ENCODE measurements around the gene TRIOBP. TPM values are rescaled to one million over a fixed set of nuclear protein-coding genes. Genes with fewer than 3 reads are reported as not detected.

The TRIOBP gene
- total RNA-seq, 1 experiment from 2014 or later = 45.7 TPM

- Mint-ChIP-seq H3K36me3 (ENCODE audit: insufficient read depth, unreplicated experiment) (peaks cover 41% of the 10 kb centered on the region), H3K27ac (ENCODE audit: low read depth, unreplicated experiment) (no peak overlapping the region), H3K4me3 (ENCODE audit: unreplicated experiment) (no peak overlapping the region), H3K4me1 (ENCODE audit: insufficient read depth, unreplicated experiment) (peaks cover 7% of the 10 kb centered on the region), H3K9me3 (ENCODE audit: unreplicated experiment) (no peaks in the 10 kb centered on the region), H3K27me3 (ENCODE audit: insufficient read depth, unreplicated experiment) (no peaks in the 10 kb centered on the region)
- DNase-seq (ENCODE audit: unreplicated experiment) = no peak
- ChIA-PET POLR2A (interaction anchor here (0.7 to 3.6 kb wide), 3 partner anchors 11 to 138 kb away, joined by 3 to 16 read pairs (median 4); no protein-coding TSS in a partner anchor), CTCF (interaction anchor here (0.6 kb wide), 1 partner anchor 27 kb away, joined by 3 read pairs; no protein-coding TSS in a partner anchor)
- no peak for TF ChIP-seq CTCF (IDR thresholded peaks at IDR 0.05; ENCODE audit: unreplicated experiment)
- intact Hi-C loops (cut with micrococcal nuclease) = no loop called here
- BruUV-seq (replicated peaks) = no TSS peak
Measured at GRCh38 chr22:37765498-37765897, 68.7 kb downstream of the TRIOBP start.

- DNase-seq (ENCODE audit: unreplicated experiment) = no peak
- Mint-ChIP-seq H3K9me3 (ENCODE audit: unreplicated experiment) (no peaks in the 10 kb centered on the region), H3K4me1 (ENCODE audit: insufficient read depth, unreplicated experiment) (peaks cover 6% of the 10 kb centered on the region), H3K27ac (ENCODE audit: low read depth, unreplicated experiment) (no peak overlapping the region), H3K36me3 (ENCODE audit: insufficient read depth, unreplicated experiment) (peaks cover 41% of the 10 kb centered on the region), H3K4me3 (ENCODE audit: unreplicated experiment) (no peak overlapping the region), H3K27me3 (ENCODE audit: insufficient read depth, unreplicated experiment) (no peaks in the 10 kb centered on the region)
- intact Hi-C loops (cut with micrococcal nuclease) = no loop called here
- ChIA-PET CTCF (interaction anchor here (0.6 kb wide), 1 partner anchor 26 kb away, joined by 3 read pairs; no protein-coding TSS in a partner anchor), POLR2A (no interaction called here)
- BruUV-seq (replicated peaks) = no TSS peak
- TF ChIP-seq CTCF (IDR thresholded peaks at IDR 0.05; ENCODE audit: unreplicated experiment) = no peak
Measured at GRCh38 chr22:37765953-37766576, 69.2 kb downstream of the TRIOBP start.

DNA sequence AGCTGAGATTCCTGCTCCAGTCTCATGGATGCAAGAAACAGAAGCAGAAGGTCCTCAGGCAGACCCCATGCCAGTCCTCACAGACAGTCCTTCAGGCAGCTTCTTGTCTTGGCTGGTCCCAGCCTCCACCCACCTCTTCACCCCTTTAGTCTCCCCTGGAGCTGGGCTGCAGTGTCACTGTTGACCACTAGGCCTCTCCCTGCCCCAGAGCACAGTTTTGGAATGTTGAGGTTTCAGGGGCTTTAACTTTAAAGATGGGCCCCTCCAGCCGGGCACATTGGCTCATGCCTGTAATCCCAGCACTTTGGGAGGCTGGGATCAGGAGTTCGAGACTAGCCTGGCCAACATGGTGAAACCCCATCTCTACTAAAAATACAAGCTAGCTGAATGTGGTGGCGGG lies 71.4 kb downstream of the TRIOBP start:
- Mint-ChIP-seq H3K36me3 (ENCODE audit: insufficient read depth, unreplicated experiment) (peaks cover 42% of the 10 kb centered on the region), H3K27me3 (ENCODE audit: insufficient read depth, unreplicated experiment) (no peaks in the 10 kb centered on the region), H3K4me1 (ENCODE audit: insufficient read depth, unreplicated experiment) (no peaks in the 10 kb centered on the region), H3K9me3 (ENCODE audit: unreplicated experiment) (no peaks in the 10 kb centered on the region), H3K27ac (ENCODE audit: low read depth, unreplicated experiment) (no peak overlapping the region), H3K4me3 (ENCODE audit: unreplicated experiment) (no peak overlapping the region)
- ChIA-PET POLR2A (interaction anchor here (0.9 to 3.4 kb wide), 4 partner anchors 8 to 19 kb away, joined by 4 to 19 read pairs (median 7); no protein-coding TSS in a partner anchor), CTCF (interaction anchor here (1.8 kb wide), 1 partner anchor 125 kb away, joined by 5 read pairs; no protein-coding TSS in a partner anchor)
- DNase-seq (ENCODE audit: unreplicated experiment) = no peak
- TF ChIP-seq CTCF (IDR thresholded peaks at IDR 0.05; ENCODE audit: unreplicated experiment) = no peak
- BruUV-seq (replicated peaks) = no TSS peak
- intact Hi-C loops (cut with micrococcal nuclease) = no loop called here

DNA sequence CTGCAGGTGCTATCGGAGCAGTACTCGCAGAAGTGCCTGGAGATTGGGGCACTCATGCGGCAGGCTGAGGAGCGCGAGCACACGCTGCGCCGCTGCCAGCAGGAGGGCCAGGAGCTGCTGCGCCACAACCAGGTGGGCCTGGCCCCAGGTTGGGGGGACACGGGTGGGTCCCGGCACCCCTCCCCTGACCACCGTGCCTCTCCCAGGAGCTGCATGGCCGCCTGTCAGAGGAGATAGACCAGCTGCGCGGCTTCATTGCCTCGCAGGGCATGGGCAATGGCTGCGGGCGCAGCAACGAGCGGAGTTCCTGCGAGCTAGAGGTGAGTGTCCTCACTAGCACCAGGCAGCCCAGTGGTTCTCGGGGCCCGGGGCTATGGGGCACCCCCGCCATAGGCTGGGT lies 72.2 kb downstream of the TRIOBP start:
- Mint-ChIP-seq H3K27ac (ENCODE audit: low read depth, unreplicated experiment) (no peak overlapping the region), H3K36me3 (ENCODE audit: insufficient read depth, unreplicated experiment) (peaks cover 44% of the 10 kb centered on the region), H3K27me3 (ENCODE audit: insufficient read depth, unreplicated experiment) (no peaks in the 10 kb centered on the region), H3K4me1 (ENCODE audit: insufficient read depth, unreplicated experiment) (no peaks in the 10 kb centered on the region), H3K9me3 (ENCODE audit: unreplicated experiment) (no peaks in the 10 kb centered on the region), H3K4me3 (ENCODE audit: unreplicated experiment) (no peak overlapping the region)
- ChIA-PET CTCF (interaction anchor here (0.6 to 1.8 kb wide), 2 partner anchors 23 to 125 kb away, joined by 3 to 5 read pairs; no protein-coding TSS in a partner anchor), POLR2A (interaction anchor here (1.3 to 3.4 kb wide), 3 partner anchors 15 to 24 kb away, joined by 3 to 19 read pairs (median 4); no protein-coding TSS in a partner anchor)
- BruUV-seq (replicated peaks) = no TSS peak
- TF ChIP-seq CTCF (IDR thresholded peaks at IDR 0.05; ENCODE audit: unreplicated experiment) = no peak
- DNase-seq (ENCODE audit: unreplicated experiment) = no peak
- intact Hi-C loops (cut with micrococcal nuclease) = no loop called here

Measured in MCF 10A (cell line).